Bronchial epithelial cell (primary cell): ENCODE data around the gene LYRM1. TPM values are rescaled to one million over a fixed set of nuclear protein-coding genes. Genes with fewer than 3 reads are reported as not detected.
A peak's percentile ranks its signal among the peaks of the same experiment; 100 is the strongest.

Experiments
- DNase-seq: peaks from one replicate; pipeline ENCODE4 v3.0.0-alpha.2; 2010; ENCODE audit warnings: low read depth
- FAIRE-seq: peaks from 2 replicates; lab custom pipeline; 2011; peaks lifted over from hg19 to GRCh38; lab: Jason Lieb, UNC
- H3K27me3 ChIP-seq: 2 replicates; pipeline ENCODE4 v1.5.1; 2011; ENCODE audit warnings: low read length; ENCODE audit not compliant: control insufficient read depth, insufficient read depth
- H3K36me3 ChIP-seq: 2 replicates; pipeline ENCODE4 v1.5.1; 2011; ENCODE audit warnings: low read length; ENCODE audit not compliant: control insufficient read depth, insufficient read depth
- H3K4me3 ChIP-seq: 2 replicates; pipeline ENCODE4 v1.5.1; 2011; ENCODE audit warnings: mild to moderate bottlenecking, low read depth, low read length, control low read depth
- total RNA-seq: library from RNA; depleted of rRNA; stranded (reverse); fragments of >200 nt; gene quantifications from 2 replicates; pipeline ENCODE4 v1.2.1, GENCODE V29; 2014
- TF ChIP-seq, protein P1 (sequence below): IDR thresholded peaks from 2 replicates; pipeline ENCODE4 v1.5.1; 2011; ENCODE audit warnings: mild to moderate bottlenecking, moderate library complexity, low read length, control low read depth, inconsistent platforms; ENCODE audit not compliant: insufficient read depth, severe bottlenecking

LYRM1 gene
- total RNA-seq, 1 donor from 2014 or later: 40.8 TPM

DNA sequence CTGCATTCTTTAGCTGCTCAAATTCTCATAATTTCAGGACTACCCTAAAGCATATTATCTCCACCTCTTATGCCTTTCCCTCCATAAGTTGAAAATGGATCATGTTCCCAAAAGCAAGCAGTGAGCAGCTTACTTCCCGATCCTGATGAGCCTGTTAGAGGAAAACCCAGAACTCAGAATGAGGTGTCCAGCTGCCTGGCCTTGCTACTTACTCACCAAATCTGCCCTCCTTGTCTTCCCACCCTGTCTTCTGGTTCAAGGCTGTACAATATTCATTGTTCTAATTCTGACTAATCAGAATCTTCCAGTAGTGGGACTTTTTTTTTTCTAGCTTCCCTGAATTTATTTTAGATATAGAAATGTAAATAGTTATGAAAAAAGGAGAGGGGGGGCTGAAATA is 10.8 kb downstream of the LYRM1 start:
- Histone ChIP-seq H3K36me3 (no peaks in the 10 kb centered on the region), H3K27me3 (no peaks in the 10 kb centered on the region), H3K4me3 (no peak overlapping the region)
- DNase-seq (peak; percentile 89), FAIRE-seq (no peak)
- TF ChIP-seq, protein P1, sequence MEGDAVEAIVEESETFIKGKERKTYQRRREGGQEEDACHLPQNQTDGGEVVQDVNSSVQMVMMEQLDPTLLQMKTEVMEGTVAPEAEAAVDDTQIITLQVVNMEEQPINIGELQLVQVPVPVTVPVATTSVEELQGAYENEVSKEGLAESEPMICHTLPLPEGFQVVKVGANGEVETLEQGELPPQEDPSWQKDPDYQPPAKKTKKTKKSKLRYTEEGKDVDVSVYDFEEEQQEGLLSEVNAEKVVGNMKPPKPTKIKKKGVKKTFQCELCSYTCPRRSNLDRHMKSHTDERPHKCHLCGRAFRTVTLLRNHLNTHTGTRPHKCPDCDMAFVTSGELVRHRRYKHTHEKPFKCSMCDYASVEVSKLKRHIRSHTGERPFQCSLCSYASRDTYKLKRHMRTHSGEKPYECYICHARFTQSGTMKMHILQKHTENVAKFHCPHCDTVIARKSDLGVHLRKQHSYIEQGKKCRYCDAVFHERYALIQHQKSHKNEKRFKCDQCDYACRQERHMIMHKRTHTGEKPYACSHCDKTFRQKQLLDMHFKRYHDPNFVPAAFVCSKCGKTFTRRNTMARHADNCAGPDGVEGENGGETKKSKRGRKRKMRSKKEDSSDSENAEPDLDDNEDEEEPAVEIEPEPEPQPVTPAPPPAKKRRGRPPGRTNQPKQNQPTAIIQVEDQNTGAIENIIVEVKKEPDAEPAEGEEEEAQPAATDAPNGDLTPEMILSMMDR: no peak

DNA sequence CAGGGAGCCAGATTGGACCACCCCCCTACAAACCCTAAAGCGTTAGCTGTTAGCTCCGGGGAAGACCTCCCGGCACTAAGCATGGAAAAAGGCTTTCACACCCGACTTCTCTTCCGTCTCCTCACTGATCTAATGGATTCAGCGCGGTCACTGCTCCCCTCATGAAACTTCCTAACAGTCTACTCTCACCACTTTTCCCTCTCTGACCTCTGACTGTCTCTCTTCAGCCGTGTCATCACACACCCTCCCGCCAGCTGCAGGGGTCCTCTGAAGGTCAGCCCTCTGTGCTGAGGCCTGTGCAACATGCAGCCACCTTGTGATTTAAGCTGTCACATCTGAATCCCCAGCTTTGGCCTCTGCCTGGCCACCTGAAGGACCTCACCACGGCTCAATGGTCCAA is 15.7 kb downstream of the LYRM1 start:
- TF ChIP-seq, protein P1: no peak
- Histone ChIP-seq H3K36me3 (no peaks in the 10 kb centered on the region), H3K27me3 (no peaks in the 10 kb centered on the region), H3K4me3 (no peak overlapping the region)
- no peak for DNase-seq
- FAIRE-seq: no peak

DNA sequence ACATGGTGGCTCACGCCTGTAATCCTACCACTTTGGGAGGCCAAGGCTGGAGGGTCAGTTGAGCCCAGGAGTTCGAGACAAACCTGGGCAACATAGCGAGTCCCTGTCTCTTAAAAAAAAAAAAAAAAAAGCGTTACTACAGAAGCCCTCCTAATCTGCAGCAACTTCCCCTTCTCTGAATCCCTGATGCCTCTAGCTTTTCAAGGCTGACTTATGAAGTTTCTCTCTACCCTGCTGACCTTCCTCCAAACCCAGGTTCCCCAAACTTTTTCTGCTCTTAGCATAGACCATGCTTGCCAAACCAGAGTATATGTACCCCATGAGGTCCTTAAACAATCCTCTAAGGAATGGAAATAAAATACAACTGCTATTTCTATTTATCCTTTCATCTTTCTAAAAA is 16.4 kb downstream of the LYRM1 start:
- FAIRE-seq: no peak
- Histone ChIP-seq H3K36me3 (no peaks in the 10 kb centered on the region), H3K4me3 (no peak overlapping the region), H3K27me3 (no peaks in the 10 kb centered on the region)
- no peak for DNase-seq
- TF ChIP-seq, protein P1: no peak

DNA sequence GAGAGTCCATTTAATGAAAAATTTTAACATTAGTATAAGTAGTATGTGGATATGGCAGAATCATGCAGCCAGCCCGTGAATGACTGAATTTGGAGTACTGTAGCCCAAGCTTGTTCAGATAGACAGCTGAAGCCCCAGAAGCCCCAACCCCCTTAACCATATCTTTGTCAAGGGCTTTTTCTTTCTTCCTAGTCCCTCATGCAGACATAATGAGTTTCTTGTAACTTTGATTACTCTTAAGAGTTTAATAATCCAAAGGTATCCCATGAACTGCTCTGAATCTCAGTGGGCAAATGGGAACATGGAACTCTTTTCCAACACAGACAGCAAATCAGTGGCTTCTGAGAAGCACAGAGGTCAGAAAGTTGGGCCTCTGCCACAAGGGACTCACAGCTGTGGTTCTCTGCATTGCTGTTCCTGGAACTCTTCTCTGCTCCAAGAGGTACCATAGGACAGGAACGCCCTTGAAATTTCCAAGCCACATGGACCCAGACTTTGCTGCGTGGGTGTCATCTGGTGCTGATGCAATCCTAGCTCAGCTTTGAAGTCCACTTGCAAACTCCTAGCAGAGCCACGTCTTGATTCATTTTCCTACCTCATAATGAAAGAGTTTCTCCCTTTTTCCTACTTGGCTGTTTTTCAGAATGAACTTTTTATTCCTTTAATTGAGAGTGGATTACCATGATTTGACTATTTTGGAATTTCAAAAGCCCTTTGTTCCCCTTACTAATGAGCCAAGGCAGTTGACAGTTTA is 18.1 kb downstream of the LYRM1 start:
- H3K36me3 ChIP-seq: no peaks in the 10 kb centered on the region
- DNase-seq (no peak), FAIRE-seq (no peak)
- H3K4me3 ChIP-seq: no peak overlapping the region
- H3K27me3 ChIP-seq: no peaks in the 10 kb centered on the region
- TF ChIP-seq, protein P1: no peak

DNA sequence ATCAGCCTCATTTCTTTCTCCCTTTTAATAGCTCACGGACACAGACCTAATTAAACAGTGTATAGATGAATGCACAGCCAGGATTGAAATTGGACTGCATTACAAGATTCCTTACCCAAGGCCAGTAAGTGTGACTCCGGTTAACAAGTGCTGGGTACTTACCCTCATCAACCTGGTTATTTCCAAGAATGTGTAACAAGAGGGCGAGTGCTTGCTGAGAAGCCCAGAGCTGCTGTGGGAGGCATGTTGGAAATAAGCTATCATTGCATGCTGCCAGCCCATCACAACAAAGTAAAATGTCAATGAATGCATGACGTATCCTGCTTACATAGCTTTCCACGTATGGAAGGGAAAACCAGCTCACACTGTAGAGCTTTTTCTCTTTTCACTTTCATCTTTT is 19.5 kb downstream of the LYRM1 start:
- Histone ChIP-seq H3K4me3 (no peak overlapping the region), H3K36me3 (no peaks in the 10 kb centered on the region), H3K27me3 (no peaks in the 10 kb centered on the region)
- TF ChIP-seq, protein P1: no peak
- FAIRE-seq: no peak
- DNase-seq: no peak

DNA sequence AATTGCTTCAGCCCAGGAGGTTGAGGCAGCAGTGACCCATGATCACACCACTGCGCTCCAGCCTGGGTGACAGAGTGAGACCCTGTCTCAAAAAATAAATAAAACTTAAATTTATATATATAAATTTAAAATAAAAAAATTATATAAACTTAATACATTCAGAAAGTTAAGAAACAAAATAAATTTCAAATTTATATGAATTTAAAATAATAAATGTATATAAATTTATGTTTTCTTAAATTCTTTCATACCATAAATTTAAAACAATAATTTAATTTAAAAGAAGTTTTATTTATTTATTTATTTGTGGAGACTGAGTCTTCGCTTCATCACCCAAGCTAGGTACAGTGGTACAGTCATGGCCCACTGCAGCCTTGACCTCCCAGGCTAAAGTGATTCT is 20.2 kb downstream of the LYRM1 start:
- TF ChIP-seq, protein P1: no peak
- Histone ChIP-seq H3K27me3 (no peaks in the 10 kb centered on the region), H3K36me3 (no peaks in the 10 kb centered on the region), H3K4me3 (no peak overlapping the region)
- DNase-seq: no peak
- no peak for FAIRE-seq
